Raji (cell line): Measurements from ENCODE around the gene PALM.

Source experiments
- POLR2A ChIP-seq: IDR thresholded peaks from 2 replicates; pipeline ENCODE4 v1.6.1; 2011; ENCODE audit warnings: low read depth, low read length, control low read depth; ENCODE audit not compliant: insufficient read depth

The PALM gene, protein sequence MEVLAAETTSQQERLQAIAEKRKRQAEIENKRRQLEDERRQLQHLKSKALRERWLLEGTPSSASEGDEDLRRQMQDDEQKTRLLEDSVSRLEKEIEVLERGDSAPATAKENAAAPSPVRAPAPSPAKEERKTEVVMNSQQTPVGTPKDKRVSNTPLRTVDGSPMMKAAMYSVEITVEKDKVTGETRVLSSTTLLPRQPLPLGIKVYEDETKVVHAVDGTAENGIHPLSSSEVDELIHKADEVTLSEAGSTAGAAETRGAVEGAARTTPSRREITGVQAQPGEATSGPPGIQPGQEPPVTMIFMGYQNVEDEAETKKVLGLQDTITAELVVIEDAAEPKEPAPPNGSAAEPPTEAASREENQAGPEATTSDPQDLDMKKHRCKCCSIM

DNA sequence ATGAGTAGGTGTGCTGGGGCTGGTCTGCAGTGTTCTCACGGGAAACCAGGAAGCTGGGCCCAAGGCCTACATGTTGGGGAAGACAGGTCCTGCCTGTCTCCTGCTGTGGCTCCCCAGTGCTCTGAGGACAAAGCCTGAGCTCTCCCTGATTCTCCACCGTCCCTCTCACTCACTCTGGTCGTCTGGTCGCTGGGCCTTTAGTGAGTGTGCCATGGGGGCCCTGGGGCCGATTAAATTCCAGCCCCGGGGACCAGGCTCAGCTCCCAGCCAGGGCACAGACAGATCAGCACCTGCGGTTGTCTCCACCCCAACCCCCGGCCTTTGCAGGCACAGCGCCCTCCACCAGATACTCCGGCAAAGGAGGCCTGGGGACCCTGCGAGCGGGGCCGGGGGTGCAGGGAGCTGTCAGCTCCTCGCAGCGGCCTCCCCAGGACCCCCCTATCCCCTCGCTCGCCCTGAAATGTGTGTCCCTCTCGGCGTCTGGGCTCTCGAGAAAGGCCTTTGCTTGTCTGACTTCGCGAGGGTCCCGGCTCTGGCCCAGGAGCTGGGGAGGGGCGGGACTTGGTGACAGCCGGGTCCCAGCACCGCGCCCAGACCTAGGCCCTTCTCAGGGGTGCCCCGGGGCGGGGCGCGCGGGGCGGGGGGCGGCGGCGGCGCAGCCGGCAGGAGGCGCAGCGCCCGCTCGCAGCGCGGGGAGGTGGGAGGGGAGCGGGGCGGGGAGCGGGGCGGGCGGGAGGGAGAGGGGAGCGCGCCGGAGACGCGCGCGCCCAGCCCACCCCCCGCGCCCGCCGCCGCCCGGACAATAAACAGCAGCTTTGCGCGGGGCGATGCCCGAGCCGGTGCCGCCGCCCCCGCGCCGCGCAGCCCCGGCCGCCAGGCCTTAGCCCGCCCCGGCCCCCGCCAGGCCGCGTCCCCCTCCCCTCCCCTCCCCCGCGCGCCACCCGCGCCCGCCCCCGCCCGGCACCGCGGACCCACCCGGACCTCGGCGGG is at the start of gene PALM:
Gene PALM, plus strand, starts transcription at position 782 of the 990 bp plus-strand sequence. CDS start 212 bp downstream, outside the sequence.
- TF ChIP-seq POLR2A, result no peak

- TF ChIP-seq POLR2A, result no peak
Observed at GRCh38 chr19:660793-661426, 47.8 kb upstream of the PALM start.

GRCh38 chr19:661427-662196 is 47.1 kb upstream of the PALM start:
- 0 out of 2 replicates have a peak, but pooled peaks have one; percentile 21 for TF ChIP-seq POLR2A

GRCh38 chr19:662207-662961 is 46.4 kb upstream of the PALM start:
- TF ChIP-seq POLR2A, result peak; percentile 65

GRCh38 chr19:662962-663681 is 45.6 kb upstream of the PALM start, which contains the start of gene RNF126:
Gene RNF126 (minus strand): TSS chr19:663214. CDS start chr19:663121, 93 bp downstream.
- TF ChIP-seq POLR2A, result peak; percentile 83

DNA sequence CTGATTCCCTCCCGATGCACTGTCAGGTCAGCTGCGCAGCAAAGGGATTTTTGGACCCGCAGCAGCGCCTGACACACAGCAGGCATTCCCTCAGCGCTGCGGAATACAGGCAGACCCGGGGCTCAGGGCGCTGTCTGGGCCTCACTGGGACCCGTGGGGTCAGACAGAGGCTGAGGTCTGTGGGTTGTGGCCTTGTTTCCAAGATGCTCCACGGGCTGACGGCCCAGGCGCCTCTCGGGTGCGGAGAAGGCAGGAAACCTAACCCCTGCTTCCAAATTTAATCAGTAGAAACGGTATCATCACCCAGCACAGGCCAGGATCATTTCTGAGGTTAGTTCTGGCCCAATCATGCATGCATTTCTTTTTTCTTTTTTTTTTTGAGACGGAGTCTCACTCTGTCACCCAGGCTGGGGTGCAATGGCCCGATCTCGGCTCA is 45.0 kb upstream of the PALM start:
- no peak for TF ChIP-seq POLR2A

DNA sequence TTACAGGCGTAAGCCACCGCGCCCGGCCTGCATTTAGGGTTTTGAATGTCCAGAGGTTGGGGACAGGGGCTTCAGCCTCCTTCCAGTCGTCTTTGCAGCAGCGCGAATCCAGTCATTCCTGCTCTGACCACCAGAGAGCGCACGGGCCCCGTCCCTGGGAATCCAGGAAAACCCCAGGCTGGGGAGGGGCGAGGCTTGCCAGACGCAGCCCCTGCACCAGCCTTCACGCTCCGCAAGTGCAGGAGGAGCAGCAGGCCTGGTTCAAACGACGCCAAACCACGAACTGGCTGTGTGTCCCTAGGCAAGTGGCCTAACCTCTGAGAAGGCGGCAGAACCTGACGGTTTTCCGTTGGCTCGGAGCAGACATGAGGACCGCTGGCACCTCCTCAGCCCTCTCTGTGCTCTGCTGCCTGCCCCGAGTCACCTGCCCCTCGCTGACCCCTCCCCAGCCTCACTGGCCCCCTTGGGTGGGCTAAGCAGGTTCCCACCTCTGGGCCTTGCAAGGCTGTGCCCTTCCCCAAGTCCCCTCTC is 43.8 kb upstream of the PALM start:
- TF ChIP-seq POLR2A, result 0 out of 2 replicates have a peak, but pooled peaks have one; percentile 21

- TF ChIP-seq POLR2A, result no peak
Observed at GRCh38 chr19:670609-671075, 38.1 kb upstream of the PALM start.

- TF ChIP-seq POLR2A, result 0 out of 2 replicates have a peak, but pooled peaks have one; percentile 1
Observed at GRCh38 chr19:674282-675151, 34.2 kb upstream of the PALM start.

GRCh38 chr19:676007-676338 is 32.8 kb upstream of the PALM start:
- no peak for TF ChIP-seq POLR2A

GRCh38 chr19:676339-677105 is 32.2 kb upstream of the PALM start, which contains the start of gene FSTL3:
Gene FSTL3 (plus strand): TSS chr19:676392. CDS start chr19:676424, 32 bp downstream.
- TF ChIP-seq POLR2A, result peak; percentile 32; the same call in 1 of the 2 replicates

- no peak for TF ChIP-seq POLR2A
Observed at GRCh38 chr19:677201-677600, 31.5 kb upstream of the PALM start.
